ENCODE results near the gene SSBP4.

Gene SSBP4

GRCh38 chr19:18434411-18435175 is 15.4 kb downstream of the SSBP4 start:
- DNase-seq, result no peak

- no peak for DNase-seq
Measured at GRCh38 chr19:18435178-18435841, 16.1 kb downstream of the SSBP4 start.

GRCh38 chr19:18435842-18436670 is 16.9 kb downstream of the SSBP4 start:
- DNase-seq, result no peak

- DNase-seq, result peak; percentile 87
Measured at GRCh38 chr19:18436671-18437490, 17.7 kb downstream of the SSBP4 start.

GRCh38 chr19:18437491-18438330 is 18.5 kb downstream of the SSBP4 start, which contains the start of gene ISYNA1:
Gene ISYNA1, minus strand, starts transcription at chr19:18438133. Its CDS starts 154 bp downstream, at chr19:18437979.
- DNase-seq, result peak; percentile 67

- DNase-seq, result no peak
Measured at GRCh38 chr19:18438331-18439024, 19.3 kb downstream of the SSBP4 start.

GRCh38 chr19:18439025-18439909 is 20.1 kb downstream of the SSBP4 start:
- no peak for DNase-seq

- DNase-seq, result no peak
Measured at GRCh38 chr19:18439910-18440237, 20.7 kb downstream of the SSBP4 start.

- DNase-seq, result peak; percentile 50
Measured at GRCh38 chr19:18440415-18440877, 21.2 kb downstream of the SSBP4 start.

GRCh38 chr19:18440936-18441803 is 22.0 kb downstream of the SSBP4 start:
- DNase-seq, result no peak

GRCh38 chr19:18441804-18442788 is 22.9 kb downstream of the SSBP4 start:
- DNase-seq, result peak; percentile 70

GRCh38 chr19:18442941-18443340 is 23.7 kb downstream of the SSBP4 start:
- DNase-seq, result no peak

GRCh38 chr19:18443406-18443805 is 24.2 kb downstream of the SSBP4 start:
- DNase-seq, result no peak

GRCh38 chr19:18443831-18444230 is 24.6 kb downstream of the SSBP4 start:
- no peak for DNase-seq

GRCh38 chr19:18444513-18444912 is 25.3 kb downstream of the SSBP4 start:
- DNase-seq, result no peak

GRCh38 chr19:18445262-18445948 is 26.2 kb downstream of the SSBP4 start:
- DNase-seq, result no peak
